ENCODE data around the gene TRMT11. TPM values are rescaled to one million over a fixed set of nuclear protein-coding genes. Genes with fewer than 3 reads are reported as not detected.
A peak's percentile ranks its signal among the peaks of the same experiment; 100 is the strongest.

The TRMT11 gene
- total RNA-seq, 3 donors from 2014 or later, result 20.7 to 22.7 (median 21.5) TPM

GRCh38 chr6:125943528-125944433 is 42.6 kb upstream of the TRMT11 start:
- H3K4me3 ChIP-seq, result no peak overlapping the region
- peak; percentile 49 for ATAC-seq
- H3K9me3 ChIP-seq, result no peaks in the 10 kb centered on the region
- DNase-seq, result no peak
- intact Hi-C loops (cut with DNase I, micrococcal nuclease), result no loop called here
- H3K36me3 ChIP-seq (ENCODE audit: low read depth), result no peaks in the 10 kb centered on the region
- peaks cover 21% of the 10 kb centered on the region for H3K4me1 ChIP-seq (ENCODE audit: low read depth)
- TF ChIP-seq CTCF (IDR thresholded peaks at IDR 0.05), result no peak

GRCh38 chr6:125944434-125944816 is 41.9 kb upstream of the TRMT11 start:
- TF ChIP-seq CTCF (IDR thresholded peaks at IDR 0.05), result no peak
- peak; percentile 62 to 86 (median 70) for DNase-seq
- peak; percentile 80 for ATAC-seq
- Histone ChIP-seq H3K36me3 (ENCODE audit: low read depth) (no peaks in the 10 kb centered on the region), H3K9me3 (no peaks in the 10 kb centered on the region), H3K4me1 (ENCODE audit: low read depth) (peaks cover 21% of the 10 kb centered on the region), H3K4me3 (no peak overlapping the region)
- intact Hi-C loops (cut with DNase I, micrococcal nuclease), result no loop called here

GRCh38 chr6:125944896-125945295 is 41.4 kb upstream of the TRMT11 start:
- ATAC-seq (no peak), DNase-seq (no peak)
- intact Hi-C loops (cut with DNase I, micrococcal nuclease), result no loop called here
- no peaks in the 10 kb centered on the region for H3K36me3 ChIP-seq (ENCODE audit: low read depth)
- H3K4me3 ChIP-seq, result no peak overlapping the region
- H3K9me3 ChIP-seq, result no peaks in the 10 kb centered on the region
- peaks cover 21% of the 10 kb centered on the region for H3K4me1 ChIP-seq (ENCODE audit: low read depth)
- no peak for TF ChIP-seq CTCF (IDR thresholded peaks at IDR 0.05)

GRCh38 chr6:125945378-125946141 is 40.8 kb upstream of the TRMT11 start:
- DNase-seq (no peak), ATAC-seq (no peak)
- no peaks in the 10 kb centered on the region for H3K9me3 ChIP-seq
- no peak for TF ChIP-seq CTCF (IDR thresholded peaks at IDR 0.05)
- intact Hi-C loops (cut with DNase I, micrococcal nuclease), result no loop called here
- H3K36me3 ChIP-seq (ENCODE audit: low read depth), result no peaks in the 10 kb centered on the region
- peaks cover 21% of the 10 kb centered on the region for H3K4me1 ChIP-seq (ENCODE audit: low read depth)
- H3K4me3 ChIP-seq, result no peak overlapping the region

GRCh38 chr6:125947615-125948014 is 38.7 kb upstream of the TRMT11 start:
- ATAC-seq (no peak), DNase-seq (no peak)
- intact Hi-C loops (cut with DNase I, micrococcal nuclease), result no loop called here
- TF ChIP-seq CTCF (IDR thresholded peaks at IDR 0.05), result no peak
- Histone ChIP-seq H3K9me3 (no peaks in the 10 kb centered on the region), H3K36me3 (ENCODE audit: low read depth) (no peaks in the 10 kb centered on the region), H3K4me3 (no peak overlapping the region), H3K4me1 (ENCODE audit: low read depth) (peaks cover 17% of the 10 kb centered on the region)
